DMS153 treated with DMSO at 0.1 percent for 48 hours (cell line): ENCODE results near the gene CHI3L2.

Source experiments
- DNase-seq: peaks from one replicate; lab custom pipeline; 2025; ENCODE audit not compliant: unreplicated experiment; lab: John Stamatoyannopoulos, UW

Gene CHI3L2

GRCh38 chr1:111247125-111247838 is 19.8 kb downstream of the CHI3L2 start:
- DNase-seq: no peak

DNA sequence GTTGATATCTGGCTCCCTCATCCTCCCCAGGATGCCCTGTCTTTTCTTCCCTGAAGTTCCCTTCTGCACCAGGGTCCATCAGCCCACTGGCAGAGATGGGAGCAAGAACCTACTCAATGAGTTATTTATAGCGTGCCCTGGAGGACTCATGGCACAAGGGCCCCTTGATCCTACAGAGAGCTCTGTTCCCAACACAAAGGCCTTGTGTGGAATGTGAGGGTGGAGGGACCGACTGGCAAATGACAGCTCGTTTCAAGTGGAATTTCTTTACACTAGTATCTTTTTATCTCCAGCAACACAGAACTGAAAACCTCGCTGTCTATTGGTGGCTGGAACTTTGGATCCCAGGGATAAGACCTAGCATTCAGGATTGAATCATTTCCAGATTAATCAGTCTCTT is 22.4 kb downstream of the CHI3L2 start:
- no peak for DNase-seq

DNA sequence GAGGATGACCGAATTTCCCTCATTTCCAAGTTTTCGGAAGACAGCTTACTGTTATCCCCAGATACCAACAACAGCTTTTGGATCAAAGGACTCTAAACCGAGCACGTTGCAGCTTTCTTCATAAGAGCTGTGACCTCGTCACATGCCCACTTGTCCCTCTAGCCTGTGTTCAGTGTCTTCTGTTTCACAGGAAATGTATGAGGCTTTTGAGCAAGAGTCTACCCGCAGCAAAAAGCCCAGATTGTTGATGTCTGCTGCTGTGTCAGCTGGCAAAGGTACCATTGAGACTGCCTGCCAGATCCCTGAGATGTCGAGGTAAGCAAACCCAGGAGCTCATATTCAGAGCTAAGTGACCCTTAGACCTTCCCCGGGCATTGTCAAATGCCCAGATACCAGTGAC is 24.1 kb downstream of the CHI3L2 start:
- DNase-seq: no peak

GRCh38 chr1:111252786-111253185 is 25.3 kb downstream of the CHI3L2 start:
- DNase-seq: no peak

GRCh38 chr1:111253876-111254275 is 26.4 kb downstream of the CHI3L2 start:
- DNase-seq: no peak

- no peak for DNase-seq
Observed at GRCh38 chr1:111256988-111257658, 29.6 kb downstream of the CHI3L2 start.

DNA sequence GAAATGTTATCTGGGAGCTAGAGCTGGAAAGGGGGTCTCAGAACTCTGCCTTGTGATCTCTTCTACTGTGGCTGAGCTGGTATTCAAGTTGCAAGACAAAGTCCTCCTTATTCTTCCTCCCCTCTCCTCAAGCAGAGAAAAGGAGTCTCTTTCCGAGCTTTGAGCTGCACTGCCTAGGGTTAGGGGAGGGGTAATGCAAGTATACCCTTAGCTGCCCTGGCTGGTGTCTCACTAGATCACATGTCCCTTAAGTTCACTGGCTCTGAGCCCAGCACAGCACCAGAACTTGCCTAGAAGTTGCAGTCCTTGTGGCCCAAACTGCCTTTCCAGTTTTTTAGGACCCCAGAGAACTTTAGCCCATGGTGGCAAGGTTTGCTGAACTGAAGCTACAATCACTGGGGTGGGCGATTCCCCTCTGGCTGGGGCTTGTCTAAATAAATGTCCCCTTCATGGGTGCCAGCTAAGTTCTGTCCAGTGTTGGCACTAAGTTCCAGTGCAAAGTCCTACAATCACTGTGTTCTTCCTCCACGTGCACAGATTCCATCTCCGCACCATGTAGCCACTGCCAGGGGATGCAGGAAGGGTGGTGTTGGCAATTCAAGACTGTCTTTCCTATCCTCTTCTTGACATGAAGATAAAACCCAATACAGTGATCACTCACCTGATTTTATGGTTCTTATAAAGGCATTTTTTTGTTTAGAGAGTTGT is 40.4 kb downstream of the CHI3L2 start:
- DNase-seq: no peak

GRCh38 chr1:111269825-111270406 is 42.4 kb downstream of the CHI3L2 start:
- no peak for DNase-seq

GRCh38 chr1:111270771-111271463 is 43.4 kb downstream of the CHI3L2 start:
- DNase-seq: no peak

DNA sequence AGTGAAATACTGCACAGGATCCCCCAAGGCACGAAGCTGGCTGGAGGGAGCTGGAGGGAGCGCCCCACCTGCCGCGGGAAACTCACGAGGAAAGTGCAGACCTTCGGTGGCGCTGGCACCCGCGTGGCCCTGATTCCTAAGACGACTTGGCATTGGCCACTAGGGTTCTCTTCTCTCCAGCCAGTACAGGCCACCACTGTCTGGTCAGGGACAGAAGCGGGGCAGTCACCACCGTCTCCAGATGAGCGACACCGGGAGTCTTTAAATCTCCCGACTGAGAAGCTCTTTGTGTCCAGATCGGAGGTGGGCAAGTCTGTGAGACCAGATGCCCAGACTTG is 43.9 kb downstream of the CHI3L2 start:
- DNase-seq: no peak

GRCh38 chr1:111272081-111272480 is 44.6 kb downstream of the CHI3L2 start:
- DNase-seq: no peak

- DNase-seq: no peak
Observed at GRCh38 chr1:111274653-111275052, 47.1 kb downstream of the CHI3L2 start.

GRCh38 chr1:111275079-111275478 is 47.6 kb downstream of the CHI3L2 start:
- DNase-seq: no peak

- DNase-seq: no peak
Observed at GRCh38 chr1:111275780-111276433, 48.4 kb downstream of the CHI3L2 start.

DNA sequence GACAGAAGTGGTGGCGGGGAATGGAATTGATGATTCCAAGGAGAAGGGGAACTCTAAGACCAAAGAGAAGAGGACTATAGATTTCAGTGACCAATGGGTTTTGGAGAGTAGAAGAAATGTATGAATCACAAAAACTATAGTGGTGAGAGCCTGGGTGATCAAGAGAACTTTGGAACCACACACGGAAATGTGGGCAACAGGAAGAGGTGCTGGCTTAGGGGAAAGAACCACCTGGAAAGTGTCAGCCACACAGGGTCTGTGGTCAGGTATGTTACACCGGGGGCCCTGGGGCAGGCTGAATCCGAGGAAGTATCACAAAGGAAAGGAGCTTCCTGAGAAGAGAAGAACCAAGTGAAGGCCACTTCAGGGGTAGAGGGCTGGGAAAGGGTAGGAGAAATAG is 51.6 kb downstream of the CHI3L2 start:
- DNase-seq: no peak

DNA sequence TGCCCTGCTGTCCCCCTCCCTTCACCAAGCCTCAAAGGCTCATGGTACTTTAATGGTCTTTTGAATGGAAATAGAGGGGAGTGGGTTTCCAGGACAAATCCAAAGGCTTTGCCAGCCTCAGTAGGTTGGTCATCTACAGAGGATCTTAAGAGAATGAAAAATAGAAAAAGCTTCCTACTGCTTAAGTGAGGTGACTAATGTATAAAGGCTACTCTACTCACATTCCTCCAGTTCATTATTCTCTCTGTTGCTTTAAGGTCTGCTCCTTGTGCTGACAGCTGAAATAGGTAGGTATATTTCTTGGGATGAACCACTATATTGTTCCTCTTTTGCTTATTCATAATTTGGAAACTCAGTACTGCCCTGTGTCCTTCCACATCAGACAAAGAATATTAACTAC is 52.8 kb downstream of the CHI3L2 start:
- no peak for DNase-seq

- DNase-seq: no peak
Observed at GRCh38 chr1:111281411-111281810, 53.9 kb downstream of the CHI3L2 start.

DNA sequence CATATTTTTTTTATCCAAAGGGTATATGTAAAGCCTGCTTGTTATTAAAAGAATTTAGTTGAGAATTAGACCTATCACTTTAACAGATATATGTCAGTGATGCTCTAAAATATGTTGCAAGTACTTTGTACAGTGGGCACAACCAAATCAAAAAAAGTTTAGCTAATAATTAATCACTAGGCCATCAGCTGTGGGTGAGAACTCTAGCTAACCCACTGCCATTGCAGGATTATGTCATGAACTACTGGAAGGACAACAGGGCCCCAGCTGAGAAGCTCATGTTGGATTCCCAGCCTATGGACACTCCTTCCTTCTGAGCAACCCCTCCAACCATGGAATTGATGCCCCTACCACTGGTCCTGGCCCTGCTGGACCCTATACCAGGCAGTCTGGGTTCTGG is 56.3 kb downstream of the CHI3L2 start:
- no peak for DNase-seq

DNA sequence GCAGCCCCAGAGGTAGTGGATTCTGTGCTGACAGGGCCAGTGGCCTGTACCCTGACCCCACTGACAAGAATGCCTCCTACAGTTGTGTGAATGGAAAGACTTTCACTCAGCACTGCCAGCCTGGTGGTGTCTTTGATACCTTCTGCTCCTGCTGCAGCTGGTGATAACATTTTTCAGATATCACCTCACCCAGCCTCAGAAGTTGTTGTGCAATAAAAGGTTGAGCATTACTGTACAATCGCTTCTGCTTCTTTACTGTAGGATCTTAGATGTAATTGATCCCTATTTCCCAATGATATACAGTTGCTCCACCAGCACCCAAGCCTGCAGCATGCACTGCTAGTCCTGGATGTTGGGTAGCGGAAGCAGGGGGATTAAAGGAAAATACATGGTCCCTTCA is 58.4 kb downstream of the CHI3L2 start:
- no peak for DNase-seq

DNA sequence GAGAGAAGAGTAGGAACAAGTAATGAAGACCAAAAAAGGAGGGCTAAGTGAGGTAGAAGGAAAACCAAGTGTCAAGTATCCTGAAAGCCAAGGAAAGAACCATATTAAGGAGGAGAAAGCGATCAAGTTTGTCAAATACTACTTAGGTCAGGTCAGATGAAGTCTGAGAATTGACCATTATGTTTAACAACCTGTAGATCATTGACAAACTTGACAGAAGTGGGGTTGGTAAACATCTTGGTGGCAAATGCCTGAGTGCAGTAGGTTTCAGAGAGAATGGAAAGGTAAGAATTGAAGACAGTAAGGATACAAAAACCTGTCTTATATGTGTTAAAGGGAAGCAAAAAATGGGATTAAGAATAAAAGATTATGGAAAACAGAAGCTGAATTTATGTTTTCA is 59.4 kb downstream of the CHI3L2 start:
- no peak for DNase-seq

DNA sequence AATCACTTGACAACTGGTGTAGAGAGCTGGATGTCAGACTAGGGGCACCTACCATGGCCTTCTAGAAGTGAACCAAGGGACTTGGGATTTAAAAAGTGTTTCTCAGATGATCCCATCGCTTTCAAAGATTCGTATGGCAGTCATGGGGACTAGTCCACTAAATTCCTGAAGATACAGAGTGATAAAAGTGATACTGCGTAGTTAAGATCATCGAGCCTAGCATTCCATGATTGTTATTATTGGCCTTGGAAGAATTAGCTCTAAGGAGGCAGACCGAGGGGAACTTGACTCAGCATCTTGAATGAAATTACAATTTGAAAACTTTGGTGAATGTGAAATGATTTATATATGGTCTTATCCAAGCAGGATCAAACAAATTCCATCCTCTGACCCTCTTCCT is 61.9 kb downstream of the CHI3L2 start:
- DNase-seq: no peak
